Parathyroid adenoma (tissue), 2 donors: ENCODE results near the gene SLC7A8.

Experiments used
- H2AFZ ChIP-seq: fragments of 300-600 bp; sonication (generic); one replicate; pipeline ENCODE4 v1.7.0; 2017; ENCODE audit warnings: antibody characterized with exemption, mild to moderate bottlenecking
- H3K27ac ChIP-seq: fragments of 300-600 bp; sonication (generic); one replicate; pipeline ENCODE4 v1.7.0; 2017
- H3K27me3 ChIP-seq: fragments of 300-600 bp; sonication (generic); one replicate; pipeline ENCODE4 v1.7.0; 2017; ENCODE audit warnings: low read length; ENCODE audit not compliant: control insufficient read depth, insufficient read depth
- H3K36me3 ChIP-seq: fragments of 300-600 bp; sonication (generic); one replicate; pipeline ENCODE4 v1.7.0; 2017; ENCODE audit warnings: low read length; ENCODE audit not compliant: control insufficient read depth, insufficient read depth
- H3K4me1 ChIP-seq: fragments of 300-600 bp; sonication (generic); one replicate; pipeline ENCODE4 v1.7.0; 2017; ENCODE audit warnings: control low read depth
- H3K4me2 ChIP-seq: fragments of 300-600 bp; sonication (generic); one replicate; pipeline ENCODE4 v1.7.0; 2017; ENCODE audit warnings: low read length
- H3K4me3 ChIP-seq: fragments of 300-600 bp; sonication (generic); one replicate; pipeline ENCODE4 v1.7.0; 2017; ENCODE audit warnings: low read depth, low read length
- H3K79me2 ChIP-seq: fragments of 300-600 bp; sonication (generic); one replicate; pipeline ENCODE4 v1.7.0; 2017; ENCODE audit warnings: control low read depth
- H3K9ac ChIP-seq: fragments of 300-600 bp; sonication (generic); one replicate; pipeline ENCODE4 v1.7.0; 2017; ENCODE audit warnings: mild to moderate bottlenecking
- H3K9me3 ChIP-seq: fragments of 300-600 bp; sonication (generic); one replicate; pipeline ENCODE4 v1.7.0; 2017; ENCODE audit warnings: low read length; ENCODE audit not compliant: control insufficient read depth
- CTCF ChIP-seq: fragments of 300-600 bp; sonication (generic); IDR thresholded peaks from one replicate; pipeline ENCODE4 v1.7.0; 2017; ENCODE audit warnings: antibody characterized with exemption, mild to moderate bottlenecking
- donor health status: primary hyperparathyroidism.

The SLC7A8 gene

DNA sequence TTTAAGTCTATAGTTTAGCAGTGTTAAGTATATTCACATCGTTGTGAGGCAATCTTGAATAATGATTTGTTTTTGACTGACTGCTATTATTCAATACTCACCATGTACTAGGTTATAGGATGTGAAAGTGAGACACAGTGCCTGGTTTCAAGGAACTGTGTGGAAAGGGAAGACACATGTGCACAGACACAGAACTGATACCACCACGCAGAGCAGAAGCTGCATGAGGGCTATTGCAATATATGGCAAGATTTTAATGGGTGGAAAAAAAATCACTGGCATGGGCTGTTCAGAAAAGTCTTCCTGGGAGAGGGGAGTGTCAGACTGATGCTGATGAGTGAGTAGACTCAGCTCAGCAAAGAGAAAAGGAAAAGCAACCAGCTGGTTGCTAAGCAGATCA, 10.4 kb downstream of the SLC7A8 start:
- H3K79me2 ChIP-seq: peaks cover 51% of the 10 kb centered on the region
- TF ChIP-seq CTCF: no peak
- no peaks in the 10 kb centered on the region for H3K9me3 ChIP-seq
- H3K4me3 ChIP-seq: no peak overlapping the region
- no peaks in the 10 kb centered on the region for H3K36me3 ChIP-seq
- no peak overlapping the region for H2AFZ ChIP-seq
- H3K9ac ChIP-seq: no peak overlapping the region
- H3K4me2 ChIP-seq: no peak overlapping the region
- no peaks in the 10 kb centered on the region for H3K27me3 ChIP-seq
- H3K27ac ChIP-seq: no peak overlapping the region
- H3K4me1 ChIP-seq: peaks cover 47% of the 10 kb centered on the region

- Histone ChIP-seq H3K4me3 (no peak overlapping the region), H3K27me3 (no peaks in the 10 kb centered on the region), H3K9ac (no peak overlapping the region), H3K4me2 (no peak overlapping the region), H3K27ac (no peak overlapping the region), H3K9me3 (no peaks in the 10 kb centered on the region), H3K4me1 (peaks cover 49% of the 10 kb centered on the region), H2AFZ (no peak overlapping the region), H3K36me3 (no peaks in the 10 kb centered on the region), H3K79me2 (peaks cover 50% of the 10 kb centered on the region)
- TF ChIP-seq CTCF: no peak
Measured at GRCh38 chr14:23172574-23172973, 10.9 kb downstream of the SLC7A8 start.

DNA sequence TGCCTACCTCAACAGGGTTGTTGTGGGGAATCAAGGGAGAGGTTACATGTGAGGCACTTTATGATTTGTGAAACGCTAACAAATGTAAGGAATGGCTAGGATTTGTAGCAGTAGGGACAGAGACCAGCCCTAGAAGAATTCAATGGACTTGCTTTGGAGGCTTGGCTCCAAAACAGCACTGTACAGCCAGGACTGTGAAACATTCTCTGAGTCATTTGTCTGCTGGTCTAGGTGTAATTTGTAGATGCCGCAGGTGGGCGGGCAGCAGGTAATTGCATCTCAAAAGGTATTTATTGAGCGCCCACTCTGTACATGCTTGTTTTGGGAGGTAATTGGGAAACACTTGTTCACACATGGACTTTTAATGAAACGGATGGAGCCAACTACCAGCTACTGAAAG, 11.4 kb downstream of the SLC7A8 start:
- no peak for TF ChIP-seq CTCF
- Histone ChIP-seq H3K4me1 (peaks cover 54% of the 10 kb centered on the region), H3K9me3 (no peaks in the 10 kb centered on the region), H2AFZ (no peak overlapping the region), H3K79me2 (peaks cover 49% of the 10 kb centered on the region), H3K27ac (no peak overlapping the region), H3K9ac (no peak overlapping the region), H3K36me3 (no peaks in the 10 kb centered on the region), H3K4me2 (no peak overlapping the region), H3K4me3 (no peak overlapping the region), H3K27me3 (no peaks in the 10 kb centered on the region)

DNA sequence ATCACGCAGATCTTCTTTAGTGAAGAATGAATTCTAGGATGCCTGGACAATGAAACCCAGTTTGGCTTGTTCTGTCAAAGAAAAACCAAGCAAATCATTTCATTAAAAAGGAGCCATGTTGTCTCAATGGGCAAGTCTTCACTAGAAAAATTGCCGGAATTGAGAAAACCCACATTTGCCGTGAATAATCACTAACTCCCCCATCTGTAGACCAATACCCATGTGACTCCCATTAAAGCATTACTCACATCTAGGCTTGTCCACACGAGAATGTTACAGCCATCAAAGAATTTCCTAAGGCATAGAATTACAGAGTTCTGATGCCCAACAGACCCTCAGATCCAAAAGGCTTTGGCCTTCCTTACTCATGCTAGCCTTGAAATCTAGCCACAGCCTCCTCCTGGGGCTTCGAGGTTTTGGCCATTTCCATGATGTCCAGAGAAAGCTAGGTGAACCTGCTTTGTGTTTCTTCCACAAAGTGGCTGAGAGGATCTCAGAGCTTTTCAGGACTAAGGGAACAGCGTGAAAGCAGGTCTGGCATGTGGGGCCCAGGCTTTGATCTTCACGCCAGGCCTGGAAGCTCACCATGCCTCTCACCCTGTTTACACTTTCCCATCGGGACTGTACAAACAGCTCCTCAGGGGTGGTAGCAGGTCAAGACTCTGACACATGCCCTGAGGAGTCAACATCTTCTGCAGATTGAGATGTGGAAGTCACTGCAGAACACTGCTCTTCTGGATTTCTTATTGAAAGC, 12.1 kb downstream of the SLC7A8 start:
- Histone ChIP-seq H3K4me3 (no peak overlapping the region), H3K9me3 (no peaks in the 10 kb centered on the region), H3K27me3 (no peaks in the 10 kb centered on the region), H3K36me3 (no peaks in the 10 kb centered on the region), H3K4me1 (peaks cover 54% of the 10 kb centered on the region), H3K27ac (peak overlapping the region; percentile 33), H3K79me2 (peaks cover 46% of the 10 kb centered on the region), H2AFZ (no peak overlapping the region), H3K4me2 (no peak overlapping the region), H3K9ac (no peak overlapping the region)
- TF ChIP-seq CTCF: no peak

DNA sequence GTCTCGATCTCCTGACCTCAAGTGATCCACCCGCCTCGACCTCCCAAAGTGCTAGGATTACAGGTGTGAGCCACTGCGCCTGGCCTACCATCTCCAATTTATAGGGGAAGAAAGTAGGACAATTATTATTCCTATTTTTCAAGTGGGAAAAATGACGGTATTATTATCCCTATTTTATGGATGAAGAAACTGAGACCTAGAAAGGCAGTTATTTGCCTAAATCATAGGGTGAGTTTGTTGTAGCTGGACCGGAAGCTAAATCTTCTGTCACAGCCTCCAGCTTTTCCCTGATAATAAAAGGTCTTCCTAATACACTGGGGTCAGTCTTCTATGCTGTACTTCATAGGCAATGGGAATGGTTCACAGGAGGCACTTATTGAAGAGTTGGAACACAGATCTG, 13.8 kb downstream of the SLC7A8 start:
- H3K27me3 ChIP-seq: no peaks in the 10 kb centered on the region
- peaks cover 45% of the 10 kb centered on the region for H3K4me1 ChIP-seq
- no peak overlapping the region for H3K4me3 ChIP-seq
- H3K4me2 ChIP-seq: no peak overlapping the region
- no peak overlapping the region for H2AFZ ChIP-seq
- no peak overlapping the region for H3K9ac ChIP-seq
- TF ChIP-seq CTCF: no peak
- H3K9me3 ChIP-seq: no peaks in the 10 kb centered on the region
- H3K79me2 ChIP-seq: peaks cover 43% of the 10 kb centered on the region
- no peak overlapping the region for H3K27ac ChIP-seq
- no peaks in the 10 kb centered on the region for H3K36me3 ChIP-seq
